HepG2 (cell line): Measurements from ENCODE around the gene DDX17. TPM values are rescaled to one million over a fixed set of nuclear protein-coding genes. Genes with fewer than 3 reads are reported as not detected.
A peak's percentile ranks its signal among the peaks of the same experiment; 100 is the strongest.

Experiments
- ARNTL ChIP-seq: sonication (generic); formaldehyde crosslinking; IDR thresholded peaks from 2 replicates; pipeline ENCODE4 v1.4.0; 2020; ENCODE audit warnings: mild to moderate bottlenecking, missing genetic modification reagents
- IKZF4 ChIP-seq: sonication (generic); formaldehyde crosslinking; IDR thresholded peaks from 2 replicates; pipeline ENCODE4 v1.5.1; 2020; ENCODE audit warnings: borderline replicate concordance, mild to moderate bottlenecking, low read depth, missing genetic modification reagents; ENCODE audit errors: not compliant biosample characterization
- MEIS2 ChIP-seq: sonication (generic); formaldehyde crosslinking; IDR thresholded peaks from 2 replicates; pipeline ENCODE4 v1.9.0; 2021; ENCODE audit warnings: mild to moderate bottlenecking, missing genetic modification reagents
- MNT ChIP-seq: fragments of 450-650 bp; IDR thresholded peaks from 2 replicates; pipeline ENCODE4 v1.6.1; 2016
- RBAK ChIP-seq: sonication (generic); formaldehyde crosslinking; IDR thresholded peaks from 2 replicates; pipeline ENCODE4 v1.5.1; 2020; ENCODE audit warnings: mild to moderate bottlenecking, missing genetic modification reagents
- SNRNP70 ChIP-seq: fragments of 200-400 bp; formaldehyde crosslinking; IDR thresholded peaks from 2 replicates; pipeline ENCODE4 v1.6.1; 2017; ENCODE audit warnings: mild to moderate bottlenecking, low read depth, low read length, moderate library complexity
- SOX5 ChIP-seq: IDR thresholded peaks from 2 replicates; pipeline ENCODE4 v1.6.1; 2016; ENCODE audit warnings: borderline replicate concordance
- SP2 ChIP-seq: sonication (generic); formaldehyde crosslinking; IDR thresholded peaks from 2 replicates; pipeline ENCODE4 v1.5.1; 2020; ENCODE audit warnings: mild to moderate bottlenecking, missing genetic modification reagents
- SRSF4 ChIP-seq: fragments of 200-400 bp; formaldehyde crosslinking; IDR thresholded peaks from one replicate; pipeline ENCODE4 v1.6.1; 2018; ENCODE audit warnings: mild to moderate bottlenecking, low read depth, low read length, moderate library complexity; ENCODE audit not compliant: poor library complexity, severe bottlenecking
- STAG1 ChIP-seq: sonication (generic); formaldehyde crosslinking; IDR thresholded peaks from 2 replicates; pipeline ENCODE4 v1.4.0; 2020; ENCODE audit warnings: missing genetic modification reagents
- TSC22D2 ChIP-seq: sonication (generic); formaldehyde crosslinking; IDR thresholded peaks from 2 replicates; pipeline ENCODE4 v1.5.1; 2020; ENCODE audit warnings: missing genetic modification reagents, mild to moderate bottlenecking, borderline replicate concordance
- YEATS2 ChIP-seq: sonication (generic); formaldehyde crosslinking; IDR thresholded peaks from 2 replicates; pipeline ENCODE4 v1.4.0; 2020; ENCODE audit warnings: missing genetic modification reagents, borderline replicate concordance
- ZBTB25 ChIP-seq: IDR thresholded peaks from 2 replicates; pipeline ENCODE4 v1.6.1; 2018; ENCODE audit warnings: missing genetic modification reagents
- ZNF121 ChIP-seq: sonication (generic); formaldehyde crosslinking; IDR thresholded peaks from 2 replicates; pipeline ENCODE4 v1.5.0; 2020; ENCODE audit warnings: mild to moderate bottlenecking, missing genetic modification reagents
- ZNF160 ChIP-seq: sonication (generic); formaldehyde crosslinking; IDR thresholded peaks from 2 replicates; pipeline ENCODE4 v1.8.0; 2022; ENCODE audit warnings: mild to moderate bottlenecking, inconsistent platforms, missing genetic modification reagents
- ZNF207 ChIP-seq: fragments of 450-650 bp; IDR thresholded peaks from 2 replicates; pipeline ENCODE4 v1.6.1; 2016; ENCODE audit warnings: antibody characterized with exemption, borderline replicate concordance
- ZNF383 ChIP-seq: sonication (generic); formaldehyde crosslinking; IDR thresholded peaks from 2 replicates; pipeline ENCODE4 v1.4.0; 2020; ENCODE audit warnings: missing genetic modification reagents, mild to moderate bottlenecking, borderline replicate concordance
- ZNF557 ChIP-seq: sonication (generic); formaldehyde crosslinking; IDR thresholded peaks from 2 replicates; pipeline ENCODE4 v1.4.0; 2020; ENCODE audit warnings: missing genetic modification reagents
- ZNF562 ChIP-seq: sonication (generic); formaldehyde crosslinking; IDR thresholded peaks from 2 replicates; pipeline ENCODE4 v1.8.0; 2022; ENCODE audit warnings: missing genetic modification reagents, borderline replicate concordance
- ZNF567 ChIP-seq: sonication (generic); formaldehyde crosslinking; IDR thresholded peaks from 2 replicates; pipeline ENCODE4 v1.8.1; 2023; ENCODE audit warnings: mild to moderate bottlenecking, missing genetic modification reagents, borderline replicate concordance
- ZNF570 ChIP-seq: sonication (generic); formaldehyde crosslinking; IDR thresholded peaks from 2 replicates; pipeline ENCODE4 v1.4.0; 2020; ENCODE audit warnings: mild to moderate bottlenecking, missing genetic modification reagents, borderline replicate concordance
- ZNF644 ChIP-seq: IDR thresholded peaks from 2 replicates; pipeline ENCODE4 v1.6.1; 2016; ENCODE audit warnings: low read depth
- polyA plus RNA-seq, 8 experiments: library from polyadenylated mRNA; depleted of rRNA in 3 of 8; stranded (reverse) in 7 of 8; unstranded in 1 of 8; fragments of >200 nt; fragmentation: Illumina TruSeq in 4 of 8; extraction: Trizol in 4 of 8; gene quantifications; 2 replicates each; pipeline versions ENCODE4 v1.2.1 to v1.2.3, GENCODE V29; 2011 to 2016; ENCODE audit warnings: low read depth in 4 of 8, missing spikeins in 1 of 8, mixed read lengths in 1 of 8; ENCODE audit not compliant: insufficient read depth in 1 of 8
- total RNA-seq, 5 experiments: library from RNA; depleted of rRNA; stranded (reverse); fragments of >200 nt; fragmentation: Illumina TruSeq; extraction: Trizol; gene quantifications; 2 replicates each; pipeline ENCODE4 v1.2.3, GENCODE V29; 2016; ENCODE audit warnings: low read depth in 1 of 5
- TF ChIP-seq, protein P1 (sequence below): sonication (generic); formaldehyde crosslinking; IDR thresholded peaks from 2 replicates; pipeline ENCODE4 v1.4.0; 2020; ENCODE audit warnings: mild to moderate bottlenecking, missing genetic modification reagents
- TF ChIP-seq, protein P2 (sequence below): sonication (generic); formaldehyde crosslinking; IDR thresholded peaks from 2 replicates; pipeline ENCODE4 v1.4.0; 2020; ENCODE audit warnings: missing genetic modification reagents
- TF ChIP-seq, protein P3 (sequence below): sonication (generic); formaldehyde crosslinking; IDR thresholded peaks from 2 replicates; pipeline ENCODE4 v1.9.0; 2021; ENCODE audit warnings: missing genetic modification reagents, borderline replicate concordance

The DDX17 gene
- total and polyA plus RNA-seq, 2 of the 13 experiments (the other 11 are each of a cell fraction or from before 2014, with no cell fraction given): 238 to 344 TPM

DNA sequence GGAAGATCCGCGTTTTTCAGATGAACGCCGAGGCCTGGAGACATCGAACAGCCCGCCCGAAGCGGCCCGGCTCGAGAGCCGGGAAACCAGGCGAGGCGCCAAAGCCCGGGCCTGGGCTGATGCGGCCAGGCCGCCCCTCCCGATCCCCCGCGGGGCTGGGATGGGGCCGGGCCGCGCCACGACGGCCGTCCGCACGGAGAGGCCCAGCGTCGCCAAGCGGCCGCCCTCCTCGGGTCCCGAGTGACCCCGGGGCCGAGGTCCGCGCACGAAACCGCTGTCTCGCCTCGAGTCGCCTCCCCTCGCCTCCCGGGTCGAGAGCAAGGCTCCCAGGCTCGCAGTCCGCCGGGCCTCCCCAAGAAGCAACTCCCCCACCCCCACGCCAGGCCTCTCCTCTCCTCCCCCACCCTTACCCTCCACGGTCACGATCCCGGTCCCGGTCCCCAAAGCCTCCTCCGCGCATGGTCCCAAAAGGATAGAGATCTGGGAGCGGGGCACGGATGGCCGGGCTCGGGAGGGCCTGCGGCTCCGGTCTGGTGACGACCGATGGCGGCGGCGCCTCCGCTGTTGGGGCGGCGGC, 482 bp downstream of the DDX17 start (continued):
- no peak for TF ChIP-seq RBAK
- TF ChIP-seq, protein P1, sequence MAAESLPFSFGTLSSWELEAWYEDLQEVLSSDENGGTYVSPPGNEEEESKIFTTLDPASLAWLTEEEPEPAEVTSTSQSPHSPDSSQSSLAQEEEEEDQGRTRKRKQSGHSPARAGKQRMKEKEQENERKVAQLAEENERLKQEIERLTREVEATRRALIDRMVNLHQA (CRISPR knock-in tag): no peak
- no peak for TF ChIP-seq SNRNP70
- no peak for TF ChIP-seq MNT
- TF ChIP-seq SP2: no peak; the same call in 1 of the 2 replicates
- no peak for TF ChIP-seq MEIS2 (CRISPR knock-in tag)
- TF ChIP-seq ARNTL (CRISPR knock-in tag): no peak
- no peak for TF ChIP-seq ZNF557
- TF ChIP-seq ZBTB25 (CRISPR knock-in tag): no peak
- no peak for TF ChIP-seq STAG1 (CRISPR knock-in tag)
- TF ChIP-seq ZNF160 (CRISPR knock-in tag): peak; percentile 80; the same call in 1 of the 2 replicates
- TF ChIP-seq SRSF4: no peak
- peak; percentile 22 for TF ChIP-seq IKZF4
- no peak for TF ChIP-seq ZNF121
- no peak for TF ChIP-seq ZNF207
- TF ChIP-seq ZNF383 (CRISPR knock-in tag): no peak
- TF ChIP-seq, protein P2, sequence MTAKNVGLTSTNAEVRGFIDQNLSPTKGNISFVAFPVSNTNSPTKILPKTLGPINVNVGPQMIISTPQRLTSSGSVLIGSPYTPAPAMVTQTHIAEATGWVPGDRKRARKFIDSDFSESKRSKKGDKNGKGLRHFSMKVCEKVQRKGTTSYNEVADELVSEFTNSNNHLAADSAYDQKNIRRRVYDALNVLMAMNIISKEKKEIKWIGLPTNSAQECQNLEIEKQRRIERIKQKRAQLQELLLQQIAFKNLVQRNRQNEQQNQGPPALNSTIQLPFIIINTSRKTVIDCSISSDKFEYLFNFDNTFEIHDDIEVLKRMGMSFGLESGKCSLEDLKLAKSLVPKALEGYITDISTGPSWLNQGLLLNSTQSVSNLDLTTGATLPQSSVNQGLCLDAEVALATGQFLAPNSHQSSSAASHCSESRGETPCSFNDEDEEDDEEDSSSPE: 0 out of 2 replicates have a peak, but pooled peaks have one; percentile 12
- no peak for TF ChIP-seq SOX5 (CRISPR knock-in tag)
- TF ChIP-seq ZNF644 (CRISPR knock-in tag): no peak
- no peak for TF ChIP-seq ZNF570 (CRISPR knock-in tag)
- no peak for TF ChIP-seq ZNF567
- TF ChIP-seq YEATS2 (CRISPR knock-in tag): no peak
- TF ChIP-seq, protein P3, sequence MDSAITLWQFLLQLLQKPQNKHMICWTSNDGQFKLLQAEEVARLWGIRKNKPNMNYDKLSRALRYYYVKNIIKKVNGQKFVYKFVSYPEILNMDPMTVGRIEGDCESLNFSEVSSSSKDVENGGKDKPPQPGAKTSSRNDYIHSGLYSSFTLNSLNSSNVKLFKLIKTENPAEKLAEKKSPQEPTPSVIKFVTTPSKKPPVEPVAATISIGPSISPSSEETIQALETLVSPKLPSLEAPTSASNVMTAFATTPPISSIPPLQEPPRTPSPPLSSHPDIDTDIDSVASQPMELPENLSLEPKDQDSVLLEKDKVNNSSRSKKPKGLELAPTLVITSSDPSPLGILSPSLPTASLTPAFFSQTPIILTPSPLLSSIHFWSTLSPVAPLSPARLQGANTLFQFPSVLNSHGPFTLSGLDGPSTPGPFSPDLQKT (CRISPR knock-in tag): no peak
- no peak for TF ChIP-seq TSC22D2
- no peak for TF ChIP-seq ZNF562
